Measurements from ENCODE around the gene HSD17B8.
A peak's percentile ranks its signal among the peaks of the same experiment; 100 is the strongest.

DNA sequence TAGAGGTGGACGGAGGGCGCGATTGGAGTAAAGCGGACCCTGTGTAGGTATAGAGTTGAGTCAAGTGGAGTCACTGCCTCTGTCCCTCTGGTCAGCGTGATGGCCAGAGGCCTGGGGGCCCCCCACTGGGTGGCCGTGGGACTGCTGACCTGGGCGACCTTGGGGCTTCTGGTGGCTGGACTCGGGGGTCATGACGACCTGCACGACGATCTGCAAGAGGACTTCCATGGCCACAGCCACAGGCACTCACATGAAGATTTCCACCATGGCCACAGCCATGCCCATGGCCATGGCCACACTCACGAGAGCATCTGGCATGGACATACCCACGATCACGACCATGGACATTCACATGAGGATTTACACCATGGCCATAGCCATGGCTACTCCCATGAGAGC, 3.3 kb upstream of the HSD17B8 start:
- TF ChIP-seq, protein P1, sequence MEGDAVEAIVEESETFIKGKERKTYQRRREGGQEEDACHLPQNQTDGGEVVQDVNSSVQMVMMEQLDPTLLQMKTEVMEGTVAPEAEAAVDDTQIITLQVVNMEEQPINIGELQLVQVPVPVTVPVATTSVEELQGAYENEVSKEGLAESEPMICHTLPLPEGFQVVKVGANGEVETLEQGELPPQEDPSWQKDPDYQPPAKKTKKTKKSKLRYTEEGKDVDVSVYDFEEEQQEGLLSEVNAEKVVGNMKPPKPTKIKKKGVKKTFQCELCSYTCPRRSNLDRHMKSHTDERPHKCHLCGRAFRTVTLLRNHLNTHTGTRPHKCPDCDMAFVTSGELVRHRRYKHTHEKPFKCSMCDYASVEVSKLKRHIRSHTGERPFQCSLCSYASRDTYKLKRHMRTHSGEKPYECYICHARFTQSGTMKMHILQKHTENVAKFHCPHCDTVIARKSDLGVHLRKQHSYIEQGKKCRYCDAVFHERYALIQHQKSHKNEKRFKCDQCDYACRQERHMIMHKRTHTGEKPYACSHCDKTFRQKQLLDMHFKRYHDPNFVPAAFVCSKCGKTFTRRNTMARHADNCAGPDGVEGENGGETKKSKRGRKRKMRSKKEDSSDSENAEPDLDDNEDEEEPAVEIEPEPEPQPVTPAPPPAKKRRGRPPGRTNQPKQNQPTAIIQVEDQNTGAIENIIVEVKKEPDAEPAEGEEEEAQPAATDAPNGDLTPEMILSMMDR (IDR thresholded peaks at IDR 0.05 in 4 of 5, conservative IDR thresholded peaks at IDR 0.05 in 1 of 5) = peak in 2 of 5 experiments; percentile 5 to 12
- no peak for TF ChIP-seq POLR2A (IDR thresholded peaks at IDR 0.05)

Data from gastrocnemius medialis (tissue), 4 donors.